Neural progenitor cell (in vitro differentiated cells): ENCODE measurements around the gene SHQ1. TPM values are rescaled to one million over a fixed set of nuclear protein-coding genes. Genes with fewer than 3 reads are reported as not detected.
A peak's percentile ranks its signal among the peaks of the same experiment; 100 is the strongest.

Experiments
- DNase-seq: peaks from one replicate; pipeline ENCODE4 v3.0.0-alpha.2; 2016; ENCODE audit warnings: low spot score
- H2AFZ ChIP-seq: fragments of 200-600 bp; sonication (generic); replicated peaks from 2 replicates; pipeline ENCODE4 v1.6.1; 2016; ENCODE audit warnings: antibody characterized with exemption
- H3F3A ChIP-seq: fragments of 200-600 bp; sonication (generic); 2 replicates; pipeline ENCODE4 v1.6.1; 2016; ENCODE audit warnings: antibody characterized with exemption, low read depth
- H3K27ac ChIP-seq: fragments of 200-600 bp; sonication (generic); 2 replicates; pipeline ENCODE4 v1.5.1; 2016; ENCODE audit warnings: mild to moderate bottlenecking
- H3K27me3 ChIP-seq: fragments of 200-600 bp; sonication (generic); 2 replicates; pipeline ENCODE4 v1.6.1; 2016; ENCODE audit warnings: mild to moderate bottlenecking, moderate library complexity
- H3K36me3 ChIP-seq: fragments of 200-600 bp; sonication (generic); 2 replicates; pipeline ENCODE4 v1.5.1; 2016
- H3K4me1 ChIP-seq: fragments of 200-600 bp; sonication (generic); 2 replicates; pipeline ENCODE4 v1.6.1; 2016; ENCODE audit warnings: mixed run types
- H3K4me2 ChIP-seq: fragments of 200-600 bp; sonication (generic); 2 replicates; pipeline ENCODE4 v1.6.1; 2016
- H3K4me3 ChIP-seq: fragments of 200-600 bp; sonication (generic); 2 replicates; pipeline ENCODE4 v1.5.1; 2016
- H3K79me2 ChIP-seq: fragments of 200-600 bp; sonication (generic); 2 replicates; pipeline ENCODE4 v1.6.1; 2016; ENCODE audit warnings: low read depth
- H3K9ac ChIP-seq: fragments of 200-600 bp; sonication (generic); 2 replicates; pipeline ENCODE4 v1.6.1; 2016
- H3K9me3 ChIP-seq: fragments of 200-600 bp; sonication (generic); 2 replicates; pipeline ENCODE4 v1.5.1; 2016; ENCODE audit warnings: low read depth
- H4K20me1 ChIP-seq: fragments of 200-600 bp; sonication (generic); 2 replicates; pipeline ENCODE4 v1.6.1; 2016; ENCODE audit warnings: low read depth
- H3K27ac Mint-ChIP-seq: 3 replicates; pipeline ENCODE4 v1.8.0; 2021; ENCODE audit warnings: mixed read lengths
- H3K27me3 Mint-ChIP-seq: 2 replicates; pipeline ENCODE4 v1.8.0; 2022; ENCODE audit warnings: low read depth, mild to moderate bottlenecking, inconsistent platforms, moderate library complexity, mixed read lengths; ENCODE audit not compliant: insufficient read depth
- H3K36me3 Mint-ChIP-seq: 3 replicates; pipeline ENCODE4 v1.8.0; 2021; ENCODE audit warnings: mixed read lengths
- H3K4me1 Mint-ChIP-seq: 3 replicates; pipeline ENCODE4 v1.8.0; 2021; ENCODE audit warnings: mixed read lengths
- H3K4me3 Mint-ChIP-seq: 3 replicates; pipeline ENCODE4 v1.8.0; 2021; ENCODE audit warnings: mild to moderate bottlenecking, moderate library complexity, mixed read lengths
- H3K9me3 Mint-ChIP-seq: 3 replicates; pipeline ENCODE4 v1.8.0; 2020; ENCODE audit warnings: mixed read lengths
- EZH2 ChIP-seq: fragments of 200-600 bp; sonication (generic); IDR thresholded peaks from 2 replicates; pipeline ENCODE4 v1.6.1; 2017; ENCODE audit warnings: antibody characterized with exemption, mild to moderate bottlenecking, moderate library complexity
- EZH2phosphoT487 ChIP-seq: fragments of 200-600 bp; sonication (generic); IDR thresholded peaks from 2 replicates; pipeline ENCODE4 v1.6.1; 2017; ENCODE audit warnings: antibody characterized with exemption
- total RNA-seq: library from RNA; depleted of rRNA; stranded (reverse); fragments of >200 nt; gene quantifications from 2 replicates; pipeline ENCODE4 v1.2.3, GENCODE V29; 2015; ENCODE audit warnings: low replicate concordance
- TF ChIP-seq, protein P1 (sequence below): fragments of 200-600 bp; sonication (generic); IDR thresholded peaks from 2 replicates; pipeline ENCODE4 v1.5.1; 2017; ENCODE audit warnings: antibody characterized with exemption, mild to moderate bottlenecking

The SHQ1 gene
- 18.5 and 21.3 TPM in 2 replicates for total RNA-seq

GRCh38 chr3:72847751-72848702 lies at the start of gene SHQ1:
TSS of gene SHQ1 (minus strand) at chr3:72848445. CDS start at chr3:72848340, 105 bp downstream.
- Histone ChIP-seq H3K4me3 (peak within 1 kb of the TSS; percentile 65), H3K9ac (no peak within 1 kb of the TSS), H3K4me2 (peak within 1 kb of the TSS; percentile 95), H3K27me3 (peaks cover 40% of the 10 kb centered on the region), H3K36me3 (no peaks in the 10 kb centered on the region), H4K20me1 (peaks cover 12% of the 10 kb centered on the region), H3F3A (no peaks in the 10 kb centered on the region), H3K9me3 (no peaks in the 10 kb centered on the region), H2AFZ (peak within 1 kb of the TSS; percentile 87), H3K4me1 (peaks cover 7% of the 10 kb centered on the region), H3K79me2 (peaks cover 27% of the 10 kb centered on the region), H3K27ac (no peak within 1 kb of the TSS)
- Mint-ChIP-seq H3K27me3 (peaks cover 15% of the 10 kb centered on the region), H3K27ac (no peak within 1 kb of the TSS), H3K4me3 (peak within 1 kb of the TSS; percentile 92), H3K4me1 (peaks cover 19% of the 10 kb centered on the region), H3K36me3 (no peaks in the 10 kb centered on the region), H3K9me3 (no peaks in the 10 kb centered on the region)
- TF ChIP-seq, protein P1, sequence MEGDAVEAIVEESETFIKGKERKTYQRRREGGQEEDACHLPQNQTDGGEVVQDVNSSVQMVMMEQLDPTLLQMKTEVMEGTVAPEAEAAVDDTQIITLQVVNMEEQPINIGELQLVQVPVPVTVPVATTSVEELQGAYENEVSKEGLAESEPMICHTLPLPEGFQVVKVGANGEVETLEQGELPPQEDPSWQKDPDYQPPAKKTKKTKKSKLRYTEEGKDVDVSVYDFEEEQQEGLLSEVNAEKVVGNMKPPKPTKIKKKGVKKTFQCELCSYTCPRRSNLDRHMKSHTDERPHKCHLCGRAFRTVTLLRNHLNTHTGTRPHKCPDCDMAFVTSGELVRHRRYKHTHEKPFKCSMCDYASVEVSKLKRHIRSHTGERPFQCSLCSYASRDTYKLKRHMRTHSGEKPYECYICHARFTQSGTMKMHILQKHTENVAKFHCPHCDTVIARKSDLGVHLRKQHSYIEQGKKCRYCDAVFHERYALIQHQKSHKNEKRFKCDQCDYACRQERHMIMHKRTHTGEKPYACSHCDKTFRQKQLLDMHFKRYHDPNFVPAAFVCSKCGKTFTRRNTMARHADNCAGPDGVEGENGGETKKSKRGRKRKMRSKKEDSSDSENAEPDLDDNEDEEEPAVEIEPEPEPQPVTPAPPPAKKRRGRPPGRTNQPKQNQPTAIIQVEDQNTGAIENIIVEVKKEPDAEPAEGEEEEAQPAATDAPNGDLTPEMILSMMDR: no peak
- TF ChIP-seq EZH2 (no peak), EZH2phosphoT487 (peak; percentile 22)
- peak; percentile 95 for DNase-seq

GRCh38 chr3:72897758-72898007 lies 49.4 kb upstream of the SHQ1 start:
- no peaks in the 10 kb centered on the region for H3K79me2 ChIP-seq
- H3K36me3 Mint-ChIP-seq: no peaks in the 10 kb centered on the region
- H4K20me1 ChIP-seq: no peaks in the 10 kb centered on the region
- H3K4me1 ChIP-seq: no peaks in the 10 kb centered on the region
- H3K4me1 Mint-ChIP-seq: no peaks in the 10 kb centered on the region
- H3F3A ChIP-seq: no peaks in the 10 kb centered on the region
- H3K36me3 ChIP-seq: no peaks in the 10 kb centered on the region
- H3K9me3 ChIP-seq: no peaks in the 10 kb centered on the region
- H3K27me3 Mint-ChIP-seq: peaks cover 48% of the 10 kb centered on the region
- no peak overlapping the region for H2AFZ ChIP-seq
- H3K27ac ChIP-seq: no peak overlapping the region
- peaks cover 13% of the 10 kb centered on the region for H3K27me3 ChIP-seq
- peaks cover 2% of the 10 kb centered on the region for H3K9me3 Mint-ChIP-seq
- TF ChIP-seq EZH2 (no peak), EZH2phosphoT487 (no peak)
- TF ChIP-seq, protein P1: no peak
- no peak overlapping the region for H3K4me3 Mint-ChIP-seq
- H3K27ac Mint-ChIP-seq: no peak overlapping the region
- no peak for DNase-seq
- no peak overlapping the region for H3K4me2 ChIP-seq
- H3K4me3 ChIP-seq: no peak overlapping the region
- no peak overlapping the region for H3K9ac ChIP-seq

DNA sequence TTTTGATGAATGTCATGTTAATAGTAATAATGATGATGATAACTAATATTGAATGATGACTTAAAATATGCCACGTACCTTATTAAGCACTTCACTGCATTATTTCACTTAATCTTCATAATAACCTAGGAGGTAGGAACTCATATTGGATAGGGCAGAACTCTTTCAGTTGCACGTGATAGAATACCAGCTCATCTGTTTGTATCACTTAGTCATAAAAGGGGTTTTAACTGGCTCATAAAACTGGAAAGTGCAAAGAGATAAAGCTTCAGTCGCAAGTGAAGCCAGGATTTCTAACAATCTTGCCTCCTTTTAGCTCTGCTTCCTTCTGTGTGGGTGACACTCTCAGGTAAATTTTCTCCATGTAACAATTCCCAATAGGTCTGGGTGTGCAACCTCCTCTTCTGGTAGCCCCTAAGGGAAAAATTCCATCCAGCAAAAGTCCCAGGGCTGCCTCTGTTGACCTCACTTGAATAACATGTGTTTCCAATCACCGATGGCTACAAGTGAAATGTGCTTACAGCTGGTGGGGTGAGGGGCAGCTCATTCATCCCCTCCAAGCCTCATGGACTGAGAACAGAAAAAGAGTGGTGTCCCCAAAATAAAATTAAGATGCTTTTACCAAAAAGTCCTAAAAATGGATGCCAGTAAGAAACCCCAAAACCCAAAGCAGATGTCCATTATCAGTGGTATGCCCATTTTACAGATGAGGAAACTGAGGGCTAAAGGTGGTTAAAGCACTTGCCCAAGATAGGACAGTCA lies 48.9 kb upstream of the SHQ1 start:
- no peak overlapping the region for H3K27ac ChIP-seq
- peaks cover 1% of the 10 kb centered on the region for H3K4me1 ChIP-seq
- Mint-ChIP-seq H3K27ac (no peak overlapping the region), H3K4me3 (no peak overlapping the region), H3K4me1 (peaks cover 2% of the 10 kb centered on the region), H3K9me3 (peaks cover 2% of the 10 kb centered on the region), H3K27me3 (peaks cover 54% of the 10 kb centered on the region), H3K36me3 (no peaks in the 10 kb centered on the region)
- H3K9me3 ChIP-seq: no peaks in the 10 kb centered on the region
- no peak overlapping the region for H3K4me3 ChIP-seq
- no peak overlapping the region for H3K9ac ChIP-seq
- no peak overlapping the region for H3K4me2 ChIP-seq
- H3K79me2 ChIP-seq: no peaks in the 10 kb centered on the region
- TF ChIP-seq, protein P1: no peak
- TF ChIP-seq EZH2 (no peak), EZH2phosphoT487 (no peak)
- no peaks in the 10 kb centered on the region for H3K36me3 ChIP-seq
- H3K27me3 ChIP-seq: peaks cover 18% of the 10 kb centered on the region
- no peaks in the 10 kb centered on the region for H4K20me1 ChIP-seq
- no peaks in the 10 kb centered on the region for H3F3A ChIP-seq
- no peak overlapping the region for H2AFZ ChIP-seq
- DNase-seq: no peak
